ENCODE measurements around the gene KIAA1958.

DNA sequence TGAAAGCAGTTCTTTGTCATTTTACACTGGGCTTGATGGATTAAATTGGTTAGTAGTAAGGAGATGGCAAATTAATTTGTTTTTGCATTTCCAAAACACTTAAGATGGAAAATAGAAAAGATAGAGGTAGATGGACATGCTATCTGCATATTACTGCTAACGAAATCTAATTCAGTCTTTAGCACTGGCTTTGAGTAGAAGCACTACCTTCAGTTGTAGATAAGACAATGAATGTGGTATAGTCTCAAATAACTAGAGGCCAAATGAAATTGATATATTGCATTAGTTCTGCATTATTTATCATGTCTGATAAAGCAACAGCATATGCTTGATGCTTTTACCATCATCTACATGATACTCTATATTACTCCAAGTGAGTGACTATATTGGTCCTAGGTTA, 33.4 kb downstream of the KIAA1958 start:
- TF ChIP-seq, protein P1, sequence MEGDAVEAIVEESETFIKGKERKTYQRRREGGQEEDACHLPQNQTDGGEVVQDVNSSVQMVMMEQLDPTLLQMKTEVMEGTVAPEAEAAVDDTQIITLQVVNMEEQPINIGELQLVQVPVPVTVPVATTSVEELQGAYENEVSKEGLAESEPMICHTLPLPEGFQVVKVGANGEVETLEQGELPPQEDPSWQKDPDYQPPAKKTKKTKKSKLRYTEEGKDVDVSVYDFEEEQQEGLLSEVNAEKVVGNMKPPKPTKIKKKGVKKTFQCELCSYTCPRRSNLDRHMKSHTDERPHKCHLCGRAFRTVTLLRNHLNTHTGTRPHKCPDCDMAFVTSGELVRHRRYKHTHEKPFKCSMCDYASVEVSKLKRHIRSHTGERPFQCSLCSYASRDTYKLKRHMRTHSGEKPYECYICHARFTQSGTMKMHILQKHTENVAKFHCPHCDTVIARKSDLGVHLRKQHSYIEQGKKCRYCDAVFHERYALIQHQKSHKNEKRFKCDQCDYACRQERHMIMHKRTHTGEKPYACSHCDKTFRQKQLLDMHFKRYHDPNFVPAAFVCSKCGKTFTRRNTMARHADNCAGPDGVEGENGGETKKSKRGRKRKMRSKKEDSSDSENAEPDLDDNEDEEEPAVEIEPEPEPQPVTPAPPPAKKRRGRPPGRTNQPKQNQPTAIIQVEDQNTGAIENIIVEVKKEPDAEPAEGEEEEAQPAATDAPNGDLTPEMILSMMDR (IDR thresholded peaks at IDR 0.05) = no peak
- no peak for TF ChIP-seq POLR2A (IDR thresholded peaks at IDR 0.05)
